Endothelial cell of umbilical vein (primary cell): ENCODE results near the gene MRPL27. TPM values are rescaled to one million over a fixed set of nuclear protein-coding genes. Genes with fewer than 3 reads are reported as not detected.

Experiments
- BruUV-seq: library from RNA; stranded (reverse); fragments of 400-500 nt; replicated peaks from 2 replicates; lab custom pipeline; 2021; lab: Mats Ljungman, UMichigan
- CTCF ChIA-PET: fragments of 300-600, 350-600 bp; sonication (Branson Sonifier 250); formaldehyde crosslinking; loops from one replicate; lab custom pipeline; 2021; ENCODE audit warnings: antibody characterized with exemption, inconsistent platforms; lab: Charles Lee
- POLR2A ChIA-PET: fragments of 300-600, 350-600 bp; sonication (Branson Sonifier 250); formaldehyde crosslinking; loops from one replicate; lab custom pipeline; 2021; ENCODE audit warnings: antibody characterized with exemption, inconsistent platforms; lab: Charles Lee
- DNase-seq: peaks from one replicate; pipeline ENCODE4 v3.0.0-alpha.2; 2011; ENCODE audit warnings: low read depth, low spot score
- FAIRE-seq: peaks from 2 replicates; lab custom pipeline; 2011; peaks lifted over from hg19 to GRCh38; lab: Jason Lieb, UNC
- H2AFZ ChIP-seq: 2 replicates; pipeline ENCODE4 v1.6.0; 2012; ENCODE audit warnings: low read depth, low read length, control low read depth, inconsistent platforms
- H3K27ac ChIP-seq: 2 replicates; pipeline ENCODE4 v1.5.1; 2011; ENCODE audit warnings: low read depth, mild to moderate bottlenecking, control low read depth, low read length, moderate library complexity; ENCODE audit not compliant: insufficient read depth
- H3K27me3 ChIP-seq, 2 experiments: 2 replicates each; pipeline versions ENCODE4 v1.6.0 to v1.6.1; 2011; ENCODE audit warnings: low read length in 2 of 2, mixed read lengths in 1 of 2; ENCODE audit not compliant: control insufficient read depth in 2 of 2, insufficient read depth in 2 of 2
- H3K36me3 ChIP-seq, 2 experiments: 2 replicates in 1 of 2; 3 replicates in 1 of 2; pipeline ENCODE4 v1.5.1; 2011; ENCODE audit warnings: low read length in 2 of 2, mild to moderate bottlenecking in 1 of 2, moderate library complexity in 1 of 2; ENCODE audit not compliant: control insufficient read depth in 2 of 2, insufficient read depth in 2 of 2; ENCODE audit errors: extremely low read depth in 1 of 2
- H3K4me1 ChIP-seq: 3 replicates; pipeline ENCODE4 v1.5.1; 2011; ENCODE audit warnings: mild to moderate bottlenecking, low read length; ENCODE audit not compliant: control insufficient read depth, insufficient read depth; ENCODE audit errors: extremely low read depth
- H3K4me2 ChIP-seq: 2 replicates; pipeline ENCODE4 v1.6.1; 2011; ENCODE audit warnings: low read length, control low read depth, mixed read lengths; ENCODE audit not compliant: insufficient read depth
- H3K4me3 ChIP-seq, 3 experiments: fragments of 200-600 bp in 1 of 3; sonication (generic), shearing (Covaris generic) in 1 of 3; replicated peaks in 1 of 3; 2 replicates each; pipeline ENCODE4 v1.5.1; 2011 to 2016; ENCODE audit warnings: control low read depth in 3 of 3, low read length in 3 of 3, mild to moderate bottlenecking in 2 of 3, inconsistent platforms in 1 of 3, low read depth in 1 of 3, moderate library complexity in 1 of 3; ENCODE audit not compliant: insufficient read depth in 1 of 3
- H3K79me2 ChIP-seq: 2 replicates; pipeline ENCODE4 v1.6.0; 2012; ENCODE audit warnings: low read length, inconsistent platforms; ENCODE audit not compliant: control insufficient read depth, insufficient read depth
- H3K9ac ChIP-seq: replicated peaks from 2 replicates; pipeline ENCODE3; 2011; ENCODE audit warnings: low read length, control low read depth; ENCODE audit not compliant: insufficient read depth; ENCODE audit errors: extremely low read depth
- H3K9me1 ChIP-seq: replicated peaks from 3 replicates; pipeline ENCODE4 v1.6.0; 2011; ENCODE audit warnings: mild to moderate bottlenecking, low read length; ENCODE audit not compliant: control insufficient read depth, insufficient read depth; ENCODE audit errors: extremely low read depth
- H3K9me3 ChIP-seq: replicated peaks from 2 replicates; pipeline ENCODE4 v1.5.1; 2012; ENCODE audit warnings: low read length, inconsistent platforms; ENCODE audit not compliant: control insufficient read depth, insufficient read depth
- H4K20me1 ChIP-seq: replicated peaks from 2 replicates; pipeline ENCODE3; 2011; ENCODE audit warnings: mild to moderate bottlenecking, low read length; ENCODE audit not compliant: control insufficient read depth, insufficient read depth; ENCODE audit errors: extremely low read depth
- CTCF ChIP-seq, 2 donors: IDR thresholded peaks; 1 replicate in 1 of 2; 2 replicates in 1 of 2; pipeline ENCODE4 v1.5.1; 2011; ENCODE audit warnings: low read length in 2 of 2, mild to moderate bottlenecking in 2 of 2, moderate library complexity in 2 of 2, control low read depth in 1 of 2, inconsistent platforms in 1 of 2, low read depth in 1 of 2; ENCODE audit not compliant: insufficient read depth in 1 of 2; ENCODE audit errors: extremely low read depth in 1 of 2
- EZH2 ChIP-seq: IDR thresholded peaks from 2 replicates; pipeline ENCODE4 v1.6.1; 2012; ENCODE audit warnings: borderline replicate concordance, low read depth, mild to moderate bottlenecking, moderate library complexity, low read length, inconsistent platforms; ENCODE audit not compliant: severe bottlenecking
- FOS ChIP-seq: IDR thresholded peaks from 2 replicates; pipeline ENCODE4 v1.6.1; 2011; ENCODE audit warnings: mild to moderate bottlenecking, low read length, moderate library complexity, borderline replicate concordance; ENCODE audit not compliant: insufficient read depth
- GATA2 ChIP-seq: IDR thresholded peaks from 2 replicates; pipeline ENCODE4 v1.7.0; 2011; ENCODE audit warnings: low read depth, mild to moderate bottlenecking, moderate library complexity, mixed read lengths, low read length; ENCODE audit not compliant: insufficient read length, insufficient read depth
- JUN ChIP-seq: IDR thresholded peaks from 2 replicates; pipeline ENCODE4 v1.6.1; 2011; ENCODE audit warnings: borderline replicate concordance, low read depth; ENCODE audit not compliant: insufficient read length, insufficient read depth
- MAX ChIP-seq: IDR thresholded peaks from 2 replicates; pipeline ENCODE4 v1.6.1; 2011; ENCODE audit not compliant: insufficient read depth, insufficient read length
- MYC ChIP-seq: IDR thresholded peaks from one replicate; pipeline ENCODE4 v1.6.1; 2011; ENCODE audit warnings: mild to moderate bottlenecking, low read depth, low read length
- POLR2A ChIP-seq: IDR thresholded peaks from 2 replicates; pipeline ENCODE4 v1.6.1; 2012; ENCODE audit warnings: low read depth, mild to moderate bottlenecking, control low read depth, low read length
- POLR2AphosphoS5 ChIP-seq: IDR thresholded peaks from 2 replicates; pipeline ENCODE4 v1.6.1; 2012; ENCODE audit warnings: low read depth, mild to moderate bottlenecking, control low read depth, low read length, moderate library complexity; ENCODE audit not compliant: insufficient read depth
- dilution Hi-C: fragments of 300-500 bp; cut with MboI; formaldehyde crosslinking; loops from one replicate; pipeline ENCODE4 v1.15.0; 2019; ENCODE audit warnings: low sequenced_read_pairs; ENCODE audit not compliant: extremely low pct_ligation_motif_present
- intact Hi-C: fragments of 100-400 bp; cut with micrococcal nuclease; formaldehyde crosslinking; loops from one replicate; pipeline ENCODE4 v1.10.0; 2022
- polyA plus RNA-seq, 4 experiments: library from polyadenylated mRNA; depleted of rRNA in 3 of 4; stranded (reverse) in 3 of 4; unstranded in 1 of 4; fragments of >200 nt; gene quantifications; 2 replicates each; pipeline versions ENCODE4 v1.2.1 to v1.2.3, GENCODE V29; 2011 to 2012; ENCODE audit warnings: missing spikeins in 1 of 4
- total RNA-seq: library from RNA; stranded (reverse); gene quantifications from 2 replicates; pipeline ENCODE4 v1.2.3, GENCODE V29; 2021

MRPL27 gene
- total and polyA plus RNA-seq, 2 donors (not counting 3 experiments of a cell fraction or from before 2014, with no cell fraction given) = 76.2 to 158 TPM

DNA sequence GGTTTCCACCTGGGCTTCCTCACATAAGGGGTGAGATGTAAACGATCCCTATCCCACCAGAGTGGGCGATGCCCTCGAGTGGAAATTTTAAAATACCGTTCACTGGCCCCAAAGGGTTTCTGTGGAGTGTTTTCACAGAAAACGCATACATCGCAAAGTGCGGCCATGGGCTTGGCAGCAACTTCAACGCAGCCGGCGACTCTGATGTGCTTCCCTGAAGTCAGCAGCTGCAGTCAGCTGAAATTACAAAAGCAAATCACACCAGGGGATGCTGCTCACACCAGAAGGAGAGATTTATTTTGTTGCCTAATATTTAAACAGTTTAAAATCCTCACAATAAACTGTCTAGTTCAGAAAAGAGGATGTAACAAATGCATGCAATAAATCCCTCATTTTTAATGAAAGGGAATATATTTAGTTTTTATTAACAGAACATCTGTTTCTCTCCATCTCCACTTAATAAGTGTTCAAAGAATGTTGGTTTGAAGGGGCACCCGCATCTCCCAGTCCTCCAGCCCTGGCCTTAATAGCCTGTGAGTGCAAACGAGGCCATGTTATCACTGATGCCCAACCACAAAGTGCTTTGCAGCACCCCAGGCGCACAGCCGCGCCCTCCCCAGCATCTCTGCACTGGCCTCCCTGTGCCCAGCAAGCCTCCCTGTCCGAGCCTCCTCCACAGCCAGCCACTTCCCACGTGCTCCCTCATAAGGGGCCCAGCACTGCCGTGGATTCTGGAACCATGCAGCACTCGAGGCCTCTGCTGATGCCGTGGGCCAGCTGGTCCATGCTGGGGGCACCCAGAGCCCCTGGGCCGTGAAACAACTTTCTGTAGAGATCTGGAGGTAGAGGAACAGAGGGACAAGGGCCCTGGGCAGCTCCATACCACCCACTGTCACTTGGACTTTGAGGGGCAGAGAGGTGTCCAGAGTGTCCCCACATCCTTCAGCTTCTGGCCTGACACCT is 44.3 kb downstream of the MRPL27 start:
- POLR2A ChIA-PET = no interaction called here
- H3K79me2 ChIP-seq = no peaks in the 10 kb centered on the region
- CTCF ChIA-PET = interaction anchor here (0.7 to 0.8 kb wide), 2 partner anchors 13 to 128 kb away, joined by 3 to 6 read pairs; no protein-coding TSS in a partner anchor
- intact Hi-C loops (no loop called here), dilution Hi-C loops (no loop called here)
- H3K9me3 ChIP-seq = no peaks in the 10 kb centered on the region
- H3K4me1 ChIP-seq = no peaks in the 10 kb centered on the region
- FAIRE-seq = no peak
- no TSS peak for BruUV-seq
- H3K27me3 ChIP-seq = peaks cover 7 to 9% of the 10 kb centered on the region in 2 experiments
- H3K4me2 ChIP-seq = no peak overlapping the region
- no peak for DNase-seq
- no peaks in the 10 kb centered on the region for H4K20me1 ChIP-seq
- H3K9ac ChIP-seq = no peak overlapping the region
- no peak overlapping the region for H2AFZ ChIP-seq
- H3K9me1 ChIP-seq = no peaks in the 10 kb centered on the region
- TF ChIP-seq POLR2A (no peak), FOS (no peak)
- H3K27ac ChIP-seq = no peak overlapping the region
- no peak overlapping the region for H3K4me3 ChIP-seq
- no peaks in the 10 kb centered on the region for H3K36me3 ChIP-seq

GRCh38 chr17:50326831-50327364 is 46.1 kb downstream of the MRPL27 start:
- intact Hi-C loops = no loop called here
- no peak for DNase-seq
- no peak for FAIRE-seq
- Histone ChIP-seq H3K9me1 (no peaks in the 10 kb centered on the region), H3K9me3 (no peaks in the 10 kb centered on the region), H4K20me1 (no peaks in the 10 kb centered on the region), H3K4me2 (no peak overlapping the region), H3K4me1 (no peaks in the 10 kb centered on the region), H3K79me2 (no peaks in the 10 kb centered on the region), H3K27me3 (peaks cover 0 to 5% of the 10 kb centered on the region in 2 experiments), H3K9ac (no peak overlapping the region), H3K27ac (no peak overlapping the region), H3K4me3 (no peak overlapping the region), H2AFZ (no peak overlapping the region), H3K36me3 (no peaks in the 10 kb centered on the region)
- dilution Hi-C loops = no loop called here
- no TSS peak for BruUV-seq
- TF ChIP-seq CTCF (IDR thresholded peaks at IDR 0.05; ENCODE audit: extremely low read depth in 1 of 2, insufficient read depth in 1 of 2, low read depth in 1 of 2, low read length in 2 of 2) (no peak), GATA2 (no peak), POLR2AphosphoS5 (no peak), POLR2A (no peak), EZH2 (no peak), FOS (no peak), MAX (no peak), JUN (no peak), MYC (no peak)
- ChIA-PET CTCF (no interaction called here), POLR2A (no interaction called here)
